Hematopoietic multipotent progenitor cell treated with erythropoietin and hydrocortisone succinate and interleukin-3 and kit ligand, for 8 days (in vitro differentiated cells): ENCODE measurements around the gene CD3E.

Experiments
- DNase-seq: peaks from one replicate; pipeline ENCODE4 v3.0.0-alpha.2; 2015

CD3E gene

GRCh38 chr11:118328745-118329144, 24.2 kb downstream of the CD3E start:
- no peak for DNase-seq

- no peak for DNase-seq
Measured at GRCh38 chr11:118334745-118335144, 30.2 kb downstream of the CD3E start.

- DNase-seq: peak; percentile 62
Measured at GRCh38 chr11:118338637-118339061, 34.1 kb downstream of the CD3E start.

- no peak for DNase-seq
Measured at GRCh38 chr11:118339281-118339961, 34.9 kb downstream of the CD3E start.

GRCh38 chr11:118340449-118340848, 35.9 kb downstream of the CD3E start:
- no peak for DNase-seq

- DNase-seq: no peak
Measured at GRCh38 chr11:118341261-118341660, 36.7 kb downstream of the CD3E start.

- DNase-seq: no peak
Measured at GRCh38 chr11:118341815-118342489, 37.4 kb downstream of the CD3E start.

- no peak for DNase-seq
Measured at GRCh38 chr11:118342503-118343161, 38.1 kb downstream of the CD3E start, which contains the start of gene CD3D. Gene CD3D (minus strand): TSS chr11:118342705. CDS start chr11:118342607, 98 bp downstream.

GRCh38 chr11:118343248-118343647, 38.7 kb downstream of the CD3E start:
- no peak for DNase-seq

- DNase-seq: no peak
Measured at GRCh38 chr11:118343981-118344515, 39.5 kb downstream of the CD3E start, which contains the start of gene CD3G. Gene CD3G (plus strand): TSS chr11:118344344. CDS start chr11:118344424, 80 bp downstream.

GRCh38 chr11:118349475-118349874, 44.9 kb downstream of the CD3E start:
- no peak for DNase-seq

- DNase-seq: peak; percentile 65
Measured at GRCh38 chr11:118353084-118353710, 48.7 kb downstream of the CD3E start.

GRCh38 chr11:118358071-118358470, 53.5 kb downstream of the CD3E start:
- DNase-seq: no peak

GRCh38 chr11:118359295-118359958, 54.9 kb downstream of the CD3E start, which contains the start of gene UBE4A:
Gene UBE4A (plus strand): TSS chr11:118359600. CDS start chr11:118365081, 5,481 bp downstream.
- peak; percentile 98 for DNase-seq

- DNase-seq: no peak
Measured at GRCh38 chr11:118364956-118365615, 60.6 kb downstream of the CD3E start.
